ENCODE data around the gene CAPN10.

The CAPN10 gene

GRCh38 chr2:240565333-240566202, 21.0 kb upstream of the CAPN10 start:
- Histone ChIP-seq H3K4me3 (ENCODE audit: low read length in 2 of 2) (no peak overlapping the region), H2BK12ac (ENCODE audit: low read length) (no peak overlapping the region), H3K23ac (ENCODE audit: low read depth, low read length, poor library complexity) (peak overlapping the region; percentile 5), H3K18ac (ENCODE audit: low read length) (peak overlapping the region; percentile 86), H2BK15ac (ENCODE audit: low read length) (peak overlapping the region; percentile 65), H2AFZ (ENCODE audit: low read length) (peak overlapping the region; percentile 92), H3K36me3 (replicated peaks in 1 of 2; ENCODE audit: control insufficient read depth in 2 of 2, insufficient read depth in 2 of 2, low read length in 2 of 2) (peaks cover 0 to 8% of the 10 kb centered on the region in 2 donors), H3K79me1 (ENCODE audit: low read depth, low read length) (peaks cover 2% of the 10 kb centered on the region), H2AK5ac (ENCODE audit: low read depth, low read length) (peak overlapping the region; percentile 97), H3K4ac (ENCODE audit: low read length) (peak overlapping the region; percentile 96), H3K27me3 (ENCODE audit: control insufficient read depth in 3 of 3, insufficient read depth in 3 of 3, low read depth in 1 of 3, low read length in 3 of 3) (peaks cover 0 to 32% (median 16%) of the 10 kb centered on the region in 3 experiments), H2BK5ac (ENCODE audit: low read length) (peak overlapping the region; percentile 10), H3K4me2 (ENCODE audit: insufficient read depth, low read length, poor library complexity, severe bottlenecking) (no peak overlapping the region), H3K27ac (replicated peaks; ENCODE audit: low read length) (no peak overlapping the region), H4K8ac (ENCODE audit: low read depth, low read length) (no peak overlapping the region), H4K91ac (ENCODE audit: low read depth, low read length, poor library complexity) (peak overlapping the region; percentile 53), H3K4me1 (ENCODE audit: control insufficient read depth in 2 of 2, insufficient read depth in 1 of 2, low read depth in 1 of 2, low read length in 2 of 2) (peaks cover 27 to 28% of the 10 kb centered on the region in 2 donors), H3K9me3 (replicated peaks in 1 of 2; ENCODE audit: control insufficient read depth in 2 of 2, insufficient read depth in 1 of 2, low read depth in 1 of 2, low read length in 2 of 2) (peaks cover 0 to 4% of the 10 kb centered on the region in 2 donors), H3K14ac (ENCODE audit: low read length) (no peak overlapping the region), H3K9ac (ENCODE audit: low read depth, low read length, poor library complexity) (peak overlapping the region; percentile 73), H2BK120ac (ENCODE audit: low read depth, low read length) (peak overlapping the region; percentile 66)
- no CpG with 5 or more reads among the region's 26 CpGs for WGBS, 2 donors (ENCODE audit: extremely low coverage in 2 of 2, insufficient read length in 2 of 2, insufficient replicate concordance in 1 of 2)
- DNase-seq (ENCODE audit: low spot score) = no peak

- H3K27me3 ChIP-seq (ENCODE audit: control insufficient read depth in 3 of 3, insufficient read depth in 3 of 3, low read depth in 1 of 3, low read length in 3 of 3) = peaks cover 0 to 32% (median 16%) of the 10 kb centered on the region in 3 experiments
- peaks cover 0 to 8% of the 10 kb centered on the region in 2 donors for H3K36me3 ChIP-seq (replicated peaks in 1 of 2; ENCODE audit: control insufficient read depth in 2 of 2, insufficient read depth in 2 of 2, low read length in 2 of 2)
- peak overlapping the region; percentile 93 for H3K23ac ChIP-seq (ENCODE audit: low read depth, low read length, poor library complexity)
- H3K4me2 ChIP-seq (ENCODE audit: insufficient read depth, low read length, poor library complexity, severe bottlenecking) = peak overlapping the region; percentile 52
- peak overlapping the region; percentile 87 for H2BK5ac ChIP-seq (ENCODE audit: low read length)
- peak overlapping the region; percentile 96 for H3K4ac ChIP-seq (ENCODE audit: low read length)
- H2BK12ac ChIP-seq (ENCODE audit: low read length) = peak overlapping the region; percentile 94
- H3K14ac ChIP-seq (ENCODE audit: low read length) = peak overlapping the region; percentile 4
- H2BK120ac ChIP-seq (ENCODE audit: low read depth, low read length) = peak overlapping the region; percentile 74
- peaks cover 25 to 28% of the 10 kb centered on the region in 2 donors for H3K4me1 ChIP-seq (ENCODE audit: control insufficient read depth in 2 of 2, insufficient read depth in 1 of 2, low read depth in 1 of 2, low read length in 2 of 2)
- H3K18ac ChIP-seq (ENCODE audit: low read length) = peak overlapping the region; percentile 96
- no peak overlapping the region for H3K27ac ChIP-seq (replicated peaks; ENCODE audit: low read length)
- peak overlapping the region; percentile 92 for H2AFZ ChIP-seq (ENCODE audit: low read length)
- no CpG with 5 or more reads among the region's 53 CpGs for WGBS, 2 donors (ENCODE audit: extremely low coverage in 2 of 2, insufficient read length in 2 of 2, insufficient replicate concordance in 1 of 2)
- H3K9ac ChIP-seq (ENCODE audit: low read depth, low read length, poor library complexity) = peak overlapping the region; percentile 72
- H2AK5ac ChIP-seq (ENCODE audit: low read depth, low read length) = peak overlapping the region; percentile 98
- DNase-seq (ENCODE audit: low spot score) = peak; percentile 73
- H3K79me1 ChIP-seq (ENCODE audit: low read depth, low read length) = peaks cover 2% of the 10 kb centered on the region
- peak overlapping the region; percentile 97 for H2BK15ac ChIP-seq (ENCODE audit: low read length)
- H4K91ac ChIP-seq (ENCODE audit: low read depth, low read length, poor library complexity) = peak overlapping the region; percentile 53
- H3K4me3 ChIP-seq (ENCODE audit: low read length in 2 of 2) = peak overlapping the region; percentile 4 to 57
- H3K9me3 ChIP-seq (replicated peaks in 1 of 2; ENCODE audit: control insufficient read depth in 2 of 2, insufficient read depth in 1 of 2, low read depth in 1 of 2, low read length in 2 of 2) = peaks cover 0 to 4% of the 10 kb centered on the region in 2 donors
- no peak overlapping the region for H4K8ac ChIP-seq (ENCODE audit: low read depth, low read length)
These were observed 20.1 kb upstream of the CAPN10 start for GRCh38 chr2:240566203-240567136.

- Histone ChIP-seq H2AK5ac (ENCODE audit: low read depth, low read length) (peak overlapping the region; percentile 98), H3K4me1 (ENCODE audit: control insufficient read depth in 2 of 2, insufficient read depth in 1 of 2, low read depth in 1 of 2, low read length in 2 of 2) (peaks cover 25% of the 10 kb centered on the region in 2 donors), H3K18ac (ENCODE audit: low read length) (peak overlapping the region; percentile 96), H4K8ac (ENCODE audit: low read depth, low read length) (no peak overlapping the region), H3K14ac (ENCODE audit: low read length) (peak overlapping the region; percentile 71), H2BK15ac (ENCODE audit: low read length) (peak overlapping the region; percentile 97), H3K4ac (ENCODE audit: low read length) (peak overlapping the region; percentile 53), H2BK5ac (ENCODE audit: low read length) (peak overlapping the region; percentile 87), H2AFZ (ENCODE audit: low read length) (peak overlapping the region; percentile 97), H3K79me1 (ENCODE audit: low read depth, low read length) (peaks cover 2% of the 10 kb centered on the region), H4K91ac (ENCODE audit: low read depth, low read length, poor library complexity) (no peak overlapping the region), H3K27me3 (ENCODE audit: control insufficient read depth in 3 of 3, insufficient read depth in 3 of 3, low read depth in 1 of 3, low read length in 3 of 3) (peaks cover 0 to 32% (median 16%) of the 10 kb centered on the region in 3 experiments), H3K9me3 (replicated peaks in 1 of 2; ENCODE audit: control insufficient read depth in 2 of 2, insufficient read depth in 1 of 2, low read depth in 1 of 2, low read length in 2 of 2) (peaks cover 0 to 4% of the 10 kb centered on the region in 2 donors), H3K27ac (replicated peaks; ENCODE audit: low read length) (no peak overlapping the region), H3K4me3 (ENCODE audit: low read length in 2 of 2) (peak overlapping the region; percentile 57 to 78), H2BK12ac (ENCODE audit: low read length) (peak overlapping the region; percentile 94), H3K36me3 (replicated peaks in 1 of 2; ENCODE audit: control insufficient read depth in 2 of 2, insufficient read depth in 2 of 2, low read length in 2 of 2) (peaks cover 0 to 11% of the 10 kb centered on the region in 2 donors), H3K23ac (ENCODE audit: low read depth, low read length, poor library complexity) (peak overlapping the region; percentile 93), H3K4me2 (ENCODE audit: insufficient read depth, low read length, poor library complexity, severe bottlenecking) (peak overlapping the region; percentile 66), H2BK120ac (ENCODE audit: low read depth, low read length) (peak overlapping the region; percentile 74), H3K9ac (ENCODE audit: low read depth, low read length, poor library complexity) (peak overlapping the region; percentile 88)
- no CpG with 5 or more reads among the region's 26 CpGs for WGBS, 2 donors (ENCODE audit: extremely low coverage in 2 of 2, insufficient read length in 2 of 2, insufficient replicate concordance in 1 of 2)
- DNase-seq (ENCODE audit: low spot score) = no peak
These were observed 19.2 kb upstream of the CAPN10 start for GRCh38 chr2:240567137-240567871.

Measured in neuronal stem cell (in vitro differentiated cells).